ENCODE measurements around the gene UBA52.

UBA52 gene

GRCh38 chr19:18608805-18609716 is 37.4 kb downstream of the UBA52 start:
- H3K27me3 ChIP-seq (ENCODE audit: insufficient read depth, low read length), result peaks cover 71% of the 10 kb centered on the region
- no peaks in the 10 kb centered on the region for H3K36me3 ChIP-seq (ENCODE audit: insufficient read depth, low read length)
- no peaks in the 10 kb centered on the region for H3K4me1 ChIP-seq (ENCODE audit: control insufficient read depth, insufficient read depth, low read length, unreplicated experiment)
- H3K4me3 ChIP-seq (ENCODE audit: low read depth, low read length), result no peak overlapping the region
- H3K79me2 ChIP-seq (ENCODE audit: control insufficient read depth, insufficient read depth, low read length, unreplicated experiment), result no peaks in the 10 kb centered on the region
- H2AFZ ChIP-seq (ENCODE audit: low read length, unreplicated experiment), result no peak overlapping the region
- H3K27ac ChIP-seq (ENCODE audit: low read depth, low read length), result no peak overlapping the region

- Histone ChIP-seq H3K4me1 (ENCODE audit: control insufficient read depth, insufficient read depth, low read length, unreplicated experiment) (no peaks in the 10 kb centered on the region), H2AFZ (ENCODE audit: low read length, unreplicated experiment) (no peak overlapping the region), H3K36me3 (ENCODE audit: insufficient read depth, low read length) (no peaks in the 10 kb centered on the region), H3K79me2 (ENCODE audit: control insufficient read depth, insufficient read depth, low read length, unreplicated experiment) (no peaks in the 10 kb centered on the region), H3K4me3 (ENCODE audit: low read depth, low read length) (no peak overlapping the region), H3K27ac (ENCODE audit: low read depth, low read length) (no peak overlapping the region), H3K27me3 (ENCODE audit: insufficient read depth, low read length) (peaks cover 71% of the 10 kb centered on the region)
Measured at GRCh38 chr19:18609717-18610051, 38.0 kb downstream of the UBA52 start.

DNA sequence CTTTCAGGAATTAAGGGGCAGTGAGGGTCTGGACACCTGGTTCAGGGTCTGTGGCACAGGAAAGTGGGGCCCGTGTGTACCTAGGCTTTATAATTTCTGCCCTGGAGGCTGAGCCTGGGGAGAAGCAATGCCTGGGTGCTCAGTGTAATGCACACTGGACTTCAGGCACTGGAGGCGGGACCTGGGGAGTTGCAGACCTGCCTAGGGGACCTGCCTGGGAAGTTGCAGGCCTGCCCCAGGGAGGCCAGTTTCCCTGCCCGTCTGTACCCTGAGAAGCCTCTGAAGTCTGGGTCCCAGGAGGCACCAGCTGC is 38.5 kb downstream of the UBA52 start:
- Histone ChIP-seq H3K27me3 (ENCODE audit: insufficient read depth, low read length) (peaks cover 71% of the 10 kb centered on the region), H3K79me2 (ENCODE audit: control insufficient read depth, insufficient read depth, low read length, unreplicated experiment) (no peaks in the 10 kb centered on the region), H3K4me3 (ENCODE audit: low read depth, low read length) (no peak overlapping the region), H3K4me1 (ENCODE audit: control insufficient read depth, insufficient read depth, low read length, unreplicated experiment) (no peaks in the 10 kb centered on the region), H3K27ac (ENCODE audit: low read depth, low read length) (no peak overlapping the region), H3K36me3 (ENCODE audit: insufficient read depth, low read length) (no peaks in the 10 kb centered on the region), H2AFZ (ENCODE audit: low read length, unreplicated experiment) (no peak overlapping the region)

- H3K27ac ChIP-seq (ENCODE audit: low read depth, low read length), result no peak overlapping the region
- H3K79me2 ChIP-seq (ENCODE audit: control insufficient read depth, insufficient read depth, low read length, unreplicated experiment), result no peaks in the 10 kb centered on the region
- peaks cover 66% of the 10 kb centered on the region for H3K27me3 ChIP-seq (ENCODE audit: insufficient read depth, low read length)
- H3K4me3 ChIP-seq (ENCODE audit: low read depth, low read length), result no peak overlapping the region
- H3K36me3 ChIP-seq (ENCODE audit: insufficient read depth, low read length), result no peaks in the 10 kb centered on the region
- no peaks in the 10 kb centered on the region for H3K4me1 ChIP-seq (ENCODE audit: control insufficient read depth, insufficient read depth, low read length, unreplicated experiment)
- H2AFZ ChIP-seq (ENCODE audit: low read length, unreplicated experiment), result no peak overlapping the region
Measured at GRCh38 chr19:18610556-18611326, 39.1 kb downstream of the UBA52 start.

GRCh38 chr19:18611327-18612050 is 39.8 kb downstream of the UBA52 start:
- H3K36me3 ChIP-seq (ENCODE audit: insufficient read depth, low read length), result no peaks in the 10 kb centered on the region

GRCh38 chr19:18612051-18612771 is 40.6 kb downstream of the UBA52 start:
- H2AFZ ChIP-seq (ENCODE audit: low read length, unreplicated experiment), result no peak overlapping the region
- peak overlapping the region; percentile 76 for H3K4me3 ChIP-seq (ENCODE audit: low read depth, low read length)
- H3K36me3 ChIP-seq (ENCODE audit: insufficient read depth, low read length), result no peaks in the 10 kb centered on the region
- H3K27me3 ChIP-seq (ENCODE audit: insufficient read depth, low read length), result peaks cover 61% of the 10 kb centered on the region
- H3K27ac ChIP-seq (ENCODE audit: low read depth, low read length), result no peak overlapping the region
- H3K4me1 ChIP-seq (ENCODE audit: control insufficient read depth, insufficient read depth, low read length, unreplicated experiment), result no peaks in the 10 kb centered on the region
- no peaks in the 10 kb centered on the region for H3K79me2 ChIP-seq (ENCODE audit: control insufficient read depth, insufficient read depth, low read length, unreplicated experiment)

More at GRCh38 chr19:18611327-18612050, 39.8 kb downstream of the UBA52 start:
- Histone ChIP-seq H3K79me2 (ENCODE audit: control insufficient read depth, insufficient read depth, low read length, unreplicated experiment) (no peaks in the 10 kb centered on the region), H3K27ac (ENCODE audit: low read depth, low read length) (no peak overlapping the region), H3K27me3 (ENCODE audit: insufficient read depth, low read length) (peaks cover 62% of the 10 kb centered on the region), H2AFZ (ENCODE audit: low read length, unreplicated experiment) (no peak overlapping the region), H3K4me1 (ENCODE audit: control insufficient read depth, insufficient read depth, low read length, unreplicated experiment) (no peaks in the 10 kb centered on the region), H3K4me3 (ENCODE audit: low read depth, low read length) (no peak overlapping the region)

DNA sequence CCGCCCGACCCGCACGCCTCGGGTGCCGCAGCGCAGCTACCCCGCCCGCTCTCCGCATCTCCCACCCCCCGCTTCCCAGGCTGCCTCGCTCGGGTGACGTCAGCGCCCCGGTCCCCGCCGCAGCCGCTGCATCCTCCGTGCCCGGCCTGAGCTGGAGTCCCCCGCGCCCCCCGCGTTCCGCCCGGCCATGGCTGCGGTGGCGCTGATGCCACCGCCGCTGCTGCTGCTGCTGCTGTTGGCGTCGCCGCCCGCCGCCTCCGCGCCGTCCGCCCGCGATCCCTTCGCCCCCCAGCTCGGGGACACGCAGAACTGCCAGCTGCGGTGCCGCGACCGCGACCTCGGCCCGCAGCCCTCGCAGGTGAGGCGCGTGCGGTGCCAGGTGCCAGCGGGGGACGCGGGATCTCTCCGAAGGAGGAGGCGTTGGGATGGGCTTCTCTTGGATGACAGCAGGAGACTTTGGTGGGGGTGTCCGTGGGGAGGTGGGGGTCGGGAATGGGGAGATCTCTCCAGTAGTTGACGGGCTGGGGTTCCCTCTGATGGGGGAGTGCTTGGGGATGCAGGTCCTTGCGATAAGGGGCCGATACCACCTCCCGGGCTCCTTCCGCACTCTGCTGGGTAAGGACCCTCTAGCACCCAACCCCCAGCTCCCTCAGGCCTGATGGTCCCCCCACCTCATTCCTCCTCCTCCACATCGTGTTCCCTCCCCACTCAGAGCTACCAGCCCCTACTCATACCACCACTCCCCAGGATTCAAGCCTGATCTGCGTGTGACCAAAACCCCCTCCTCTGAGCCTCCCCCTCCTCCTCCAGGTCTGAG is 41.3 kb downstream of the UBA52 start, which contains the start of gene TMEM59L:
TSS of gene TMEM59L (plus strand) at position 99 of the 817 bp plus-strand sequence. CDS start at position 188, 89 bp downstream.
- Histone ChIP-seq H3K36me3 (ENCODE audit: insufficient read depth, low read length) (no peaks in the 10 kb centered on the region), H3K27me3 (ENCODE audit: insufficient read depth, low read length) (peaks cover 54% of the 10 kb centered on the region), H2AFZ (ENCODE audit: low read length, unreplicated experiment) (no peak within 1 kb of the TSS), H3K27ac (ENCODE audit: low read depth, low read length) (no peak within 1 kb of the TSS), H3K4me3 (ENCODE audit: low read depth, low read length) (peak within 1 kb of the TSS; percentile 76), H3K79me2 (ENCODE audit: control insufficient read depth, insufficient read depth, low read length, unreplicated experiment) (no peaks in the 10 kb centered on the region), H3K4me1 (ENCODE audit: control insufficient read depth, insufficient read depth, low read length, unreplicated experiment) (no peaks in the 10 kb centered on the region)

DNA sequence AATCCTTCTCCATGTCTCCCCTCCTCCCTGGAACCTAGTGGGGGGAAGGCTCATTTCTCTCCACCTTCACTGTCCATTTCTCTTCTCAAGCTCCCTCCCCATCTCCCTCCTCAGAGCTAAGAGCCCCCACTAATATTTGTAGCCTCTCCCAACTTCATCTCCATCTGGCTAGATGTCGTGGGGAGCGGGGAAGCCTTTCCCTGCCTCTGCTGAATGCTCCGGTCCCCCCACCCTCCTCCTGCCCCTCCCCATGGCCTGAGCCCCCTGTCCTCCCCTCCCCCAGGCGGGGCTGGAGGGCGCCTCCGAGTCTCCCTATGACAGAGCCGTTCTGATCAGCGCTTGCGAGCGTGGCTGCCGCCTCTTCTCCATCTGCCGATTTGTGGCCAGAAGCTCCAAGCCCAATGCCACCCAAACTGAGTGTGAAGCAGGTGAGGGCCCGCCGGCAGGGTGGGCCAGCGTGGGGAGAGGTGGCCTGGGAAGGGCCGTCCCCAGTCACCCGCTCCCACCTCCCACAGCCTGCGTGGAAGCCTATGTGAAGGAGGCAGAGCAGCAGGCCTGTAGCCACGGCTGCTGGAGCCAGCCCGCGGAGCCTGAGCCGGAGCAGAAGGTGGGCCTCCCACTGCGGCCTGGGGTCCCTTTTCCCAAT is 42.1 kb downstream of the UBA52 start:
- Histone ChIP-seq H3K79me2 (ENCODE audit: control insufficient read depth, insufficient read depth, low read length, unreplicated experiment) (no peaks in the 10 kb centered on the region), H3K36me3 (ENCODE audit: insufficient read depth, low read length) (no peaks in the 10 kb centered on the region), H3K4me3 (ENCODE audit: low read depth, low read length) (no peak overlapping the region), H3K27me3 (ENCODE audit: insufficient read depth, low read length) (peaks cover 46% of the 10 kb centered on the region), H2AFZ (ENCODE audit: low read length, unreplicated experiment) (no peak overlapping the region), H3K4me1 (ENCODE audit: control insufficient read depth, insufficient read depth, low read length, unreplicated experiment) (no peaks in the 10 kb centered on the region), H3K27ac (ENCODE audit: low read depth, low read length) (no peak overlapping the region)

DNA sequence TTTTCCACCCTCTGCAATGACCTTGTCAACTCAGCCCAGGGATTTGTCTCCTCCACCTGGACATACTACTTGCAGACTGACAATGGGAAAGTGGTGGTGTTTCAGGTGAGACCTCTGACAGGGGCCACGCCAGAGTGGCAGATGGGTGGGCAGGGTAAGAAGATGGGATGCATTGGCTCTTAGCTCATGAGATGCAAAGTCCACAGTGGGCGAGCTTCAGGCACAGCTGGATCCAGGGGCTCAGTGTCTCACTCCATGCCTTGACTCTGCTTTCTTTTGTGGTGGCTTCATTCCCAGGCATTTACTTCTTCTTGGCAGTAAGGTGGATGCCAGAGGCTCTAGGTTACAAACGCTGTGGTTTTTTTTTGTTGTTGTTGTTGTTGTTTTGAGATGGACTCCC is 44.4 kb downstream of the UBA52 start:
- no peaks in the 10 kb centered on the region for H3K36me3 ChIP-seq (ENCODE audit: insufficient read depth, low read length)
- H3K27me3 ChIP-seq (ENCODE audit: insufficient read depth, low read length), result peaks cover 25% of the 10 kb centered on the region
- H3K27ac ChIP-seq (ENCODE audit: low read depth, low read length), result no peak overlapping the region
- H3K4me1 ChIP-seq (ENCODE audit: control insufficient read depth, insufficient read depth, low read length, unreplicated experiment), result no peaks in the 10 kb centered on the region
- no peak overlapping the region for H3K4me3 ChIP-seq (ENCODE audit: low read depth, low read length)
- no peaks in the 10 kb centered on the region for H3K79me2 ChIP-seq (ENCODE audit: control insufficient read depth, insufficient read depth, low read length, unreplicated experiment)
- H2AFZ ChIP-seq (ENCODE audit: low read length, unreplicated experiment), result no peak overlapping the region
